Inflammatory macrophage treated with lipopolysaccharide for 4 hours (primary cell): ENCODE results near the gene OR2V1.
A peak's percentile ranks its signal among the peaks of the same experiment; 100 is the strongest.
"Not testable (repeated sequence)": the region's sequence is repeated elsewhere in the genome, so short reads cannot be mapped to it uniquely, and the experiment has no call there.

Experiments
- DNase-seq: peaks from one replicate; pipeline ENCODE4 v3.0.0-alpha.2; 2020

Gene OR2V1

GRCh38 chr5:181160152-181160754 is 29.3 kb upstream of the OR2V1 start:
- DNase-seq: peak; percentile 35

- DNase-seq: peak; percentile 74
Measured at GRCh38 chr5:181159286-181160151, 28.6 kb upstream of the OR2V1 start.

GRCh38 chr5:181158869-181159268 is 27.9 kb upstream of the OR2V1 start:
- DNase-seq: no peak

- no peak for DNase-seq
Measured at GRCh38 chr5:181156758-181157157, 25.8 kb upstream of the OR2V1 start.

- peak; percentile 39 for DNase-seq
Measured at GRCh38 chr5:181153814-181154213, 22.8 kb upstream of the OR2V1 start.

GRCh38 chr5:181152406-181152805 is 21.4 kb upstream of the OR2V1 start:
- no peak for DNase-seq

- no peak for DNase-seq
Measured at GRCh38 chr5:181151146-181151545, 20.2 kb upstream of the OR2V1 start.

GRCh38 chr5:181149806-181150733 is 19.1 kb upstream of the OR2V1 start:
- no peak for DNase-seq

GRCh38 chr5:181149355-181149754 is 18.4 kb upstream of the OR2V1 start:
- DNase-seq: no peak

- DNase-seq: not testable (repeated sequence)
Measured at GRCh38 chr5:181146927-181147636, 16.1 kb upstream of the OR2V1 start, which contains the start of gene OR2V2. Gene OR2V2 (plus strand): TSS chr5:181147586. CDS start chr5:181154943, 7,357 bp downstream.

- DNase-seq: no peak
Measured at GRCh38 chr5:181145133-181145532, 14.2 kb upstream of the OR2V1 start.

- DNase-seq: no peak
Measured at GRCh38 chr5:181142054-181142453, 11.1 kb upstream of the OR2V1 start.

- no peak for DNase-seq
Measured at GRCh38 chr5:181140766-181141165, 9.8 kb upstream of the OR2V1 start.

GRCh38 chr5:181138258-181138657 is 7.3 kb upstream of the OR2V1 start:
- DNase-seq: no peak

- no peak for DNase-seq
Measured at GRCh38 chr5:181136361-181136955, 5.5 kb upstream of the OR2V1 start.

- no peak for DNase-seq
Measured at GRCh38 chr5:181134259-181134658, 3.3 kb upstream of the OR2V1 start.

GRCh38 chr5:181133610-181134231 is 2.8 kb upstream of the OR2V1 start:
- peak; percentile 11 for DNase-seq

GRCh38 chr5:181133083-181133482 is 2.1 kb upstream of the OR2V1 start:
- DNase-seq: no peak

- no peak for DNase-seq
Measured at GRCh38 chr5:181131514-181131913, 545 bp upstream of the OR2V1 start.

GRCh38 chr5:181130081-181130480 is 888 bp downstream of the OR2V1 start:
- not testable (repeated sequence) for DNase-seq

GRCh38 chr5:181129601-181130000 is 1.4 kb downstream of the OR2V1 start:
- DNase-seq: no peak
